ENCODE results near the gene DNAJC8. TPM values are rescaled to one million over a fixed set of nuclear protein-coding genes. Genes with fewer than 3 reads are reported as not detected.

The DNAJC8 gene
- total RNA-seq, 1 donor from 2014 or later = 120 TPM

DNA sequence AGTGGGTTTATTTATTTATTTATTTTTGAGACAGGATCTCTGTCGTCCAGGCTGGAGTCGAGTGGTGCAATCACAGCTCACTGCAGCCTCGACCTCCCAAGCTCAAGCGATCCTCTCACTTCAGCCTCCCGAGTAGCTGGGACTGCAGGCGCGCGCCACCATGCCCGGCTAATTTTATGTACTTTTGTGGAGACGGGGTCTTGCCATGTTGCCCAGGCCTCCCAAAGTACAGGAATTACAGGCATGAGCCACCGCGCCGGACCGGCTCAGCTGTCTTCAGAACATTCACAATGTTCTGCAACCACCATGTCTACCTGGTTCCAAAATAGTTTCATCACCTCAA, 406 bp upstream of the DNAJC8 start:
- H3K4me3 ChIP-seq (ENCODE audit: low read depth, low read length) = peak overlapping the region; percentile 96
- TF ChIP-seq, protein P1, sequence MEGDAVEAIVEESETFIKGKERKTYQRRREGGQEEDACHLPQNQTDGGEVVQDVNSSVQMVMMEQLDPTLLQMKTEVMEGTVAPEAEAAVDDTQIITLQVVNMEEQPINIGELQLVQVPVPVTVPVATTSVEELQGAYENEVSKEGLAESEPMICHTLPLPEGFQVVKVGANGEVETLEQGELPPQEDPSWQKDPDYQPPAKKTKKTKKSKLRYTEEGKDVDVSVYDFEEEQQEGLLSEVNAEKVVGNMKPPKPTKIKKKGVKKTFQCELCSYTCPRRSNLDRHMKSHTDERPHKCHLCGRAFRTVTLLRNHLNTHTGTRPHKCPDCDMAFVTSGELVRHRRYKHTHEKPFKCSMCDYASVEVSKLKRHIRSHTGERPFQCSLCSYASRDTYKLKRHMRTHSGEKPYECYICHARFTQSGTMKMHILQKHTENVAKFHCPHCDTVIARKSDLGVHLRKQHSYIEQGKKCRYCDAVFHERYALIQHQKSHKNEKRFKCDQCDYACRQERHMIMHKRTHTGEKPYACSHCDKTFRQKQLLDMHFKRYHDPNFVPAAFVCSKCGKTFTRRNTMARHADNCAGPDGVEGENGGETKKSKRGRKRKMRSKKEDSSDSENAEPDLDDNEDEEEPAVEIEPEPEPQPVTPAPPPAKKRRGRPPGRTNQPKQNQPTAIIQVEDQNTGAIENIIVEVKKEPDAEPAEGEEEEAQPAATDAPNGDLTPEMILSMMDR (conservative IDR thresholded peaks at IDR 0.05; ENCODE audit: low read depth, low read length) = no peak
- DNase-seq (ENCODE audit: low read depth) = no peak

- H3K4me3 ChIP-seq (ENCODE audit: low read depth, low read length) = no peak overlapping the region
- TF ChIP-seq, protein P1 (conservative IDR thresholded peaks at IDR 0.05; ENCODE audit: low read depth, low read length) = no peak
- no peak for DNase-seq (ENCODE audit: low read depth)
These were observed 2.8 kb downstream of the DNAJC8 start for GRCh38 chr1:28229996-28230395.

DNA sequence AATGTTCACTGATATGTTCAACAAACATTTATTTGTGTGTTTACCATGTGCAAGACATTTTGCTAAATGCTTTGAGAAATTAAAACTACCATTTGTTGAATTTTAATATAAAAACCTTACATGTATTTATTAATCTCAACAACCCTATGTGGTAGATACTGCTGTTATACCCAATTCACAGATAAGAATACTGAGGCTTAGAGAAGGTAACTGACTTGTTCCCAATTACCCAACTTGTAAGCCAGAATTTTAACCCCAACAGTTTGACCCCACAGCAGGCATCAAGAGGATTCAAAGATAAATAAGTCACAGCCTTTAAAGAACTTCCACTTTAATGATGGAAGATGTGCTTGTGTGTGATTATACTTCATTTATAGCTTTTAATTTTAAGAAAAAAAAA, 3.7 kb downstream of the DNAJC8 start:
- DNase-seq (ENCODE audit: low read depth) = no peak
- no peak overlapping the region for H3K4me3 ChIP-seq (ENCODE audit: low read depth, low read length)
- TF ChIP-seq, protein P1 (conservative IDR thresholded peaks at IDR 0.05; ENCODE audit: low read depth, low read length) = no peak

DNA sequence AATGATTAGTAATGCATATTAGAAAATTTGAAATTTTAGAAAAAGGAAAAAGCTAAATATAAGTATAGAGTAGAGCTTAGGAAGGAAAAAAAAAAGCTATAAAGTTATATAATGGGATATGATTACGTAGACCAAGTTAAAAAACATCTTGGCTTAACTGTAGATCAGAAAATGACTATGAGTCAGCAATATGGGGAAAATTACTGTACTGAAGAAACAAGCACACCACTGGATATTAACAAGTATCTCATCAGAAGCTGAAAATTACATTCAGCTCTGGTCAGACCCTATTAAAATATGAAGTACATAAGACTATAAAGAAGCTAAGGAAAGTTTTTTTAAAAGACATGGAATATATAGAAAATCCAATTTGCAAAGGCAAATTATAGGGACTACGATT, 19.5 kb downstream of the DNAJC8 start:
- no peak overlapping the region for H3K4me3 ChIP-seq (ENCODE audit: low read depth, low read length)
- DNase-seq (ENCODE audit: low read depth) = no peak
- TF ChIP-seq, protein P1 (conservative IDR thresholded peaks at IDR 0.05; ENCODE audit: low read depth, low read length) = no peak

GRCh38 chr1:28209700-28210099, 23.1 kb downstream of the DNAJC8 start:
- H3K4me3 ChIP-seq (ENCODE audit: low read depth, low read length) = no peak overlapping the region
- TF ChIP-seq, protein P1 (conservative IDR thresholded peaks at IDR 0.05; ENCODE audit: low read depth, low read length) = no peak
- no peak for DNase-seq (ENCODE audit: low read depth)

GRCh38 chr1:28208818-28209441, 23.9 kb downstream of the DNAJC8 start:
- DNase-seq (ENCODE audit: low read depth) = peak; percentile 29
- TF ChIP-seq, protein P1 (conservative IDR thresholded peaks at IDR 0.05; ENCODE audit: low read depth, low read length) = peak; percentile 96
- no peak overlapping the region for H3K4me3 ChIP-seq (ENCODE audit: low read depth, low read length)

DNA sequence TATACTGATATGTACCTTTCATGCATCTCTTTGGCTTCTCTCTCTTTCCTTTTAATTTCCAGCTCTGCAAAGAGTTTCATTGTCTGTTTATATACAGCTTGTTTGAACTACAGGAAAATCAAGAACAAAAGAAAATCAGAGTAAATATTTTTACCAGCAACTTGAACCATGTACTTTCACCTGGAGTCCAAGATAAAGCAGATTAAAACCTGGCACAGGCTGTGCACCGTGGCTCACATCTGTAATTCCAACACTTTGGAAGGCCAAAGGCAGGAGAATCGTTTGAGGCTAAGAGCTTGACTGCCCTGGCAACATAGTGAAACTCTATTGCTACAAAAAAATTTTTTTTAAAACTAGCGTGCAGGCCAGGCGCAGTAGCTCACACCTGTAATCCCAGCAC, 27.6 kb downstream of the DNAJC8 start:
- no peak overlapping the region for H3K4me3 ChIP-seq (ENCODE audit: low read depth, low read length)
- DNase-seq (ENCODE audit: low read depth) = no peak
- TF ChIP-seq, protein P1 (conservative IDR thresholded peaks at IDR 0.05; ENCODE audit: low read depth, low read length) = no peak

Data from epithelial cell of proximal tubule (primary cell).